Mammary epithelial cell (primary cell): ENCODE results near the gene ATF6.

Source experiments
- EZH2 ChIP-seq: IDR thresholded peaks from 2 replicates; pipeline ENCODE4 v1.6.1; 2012; ENCODE audit warnings: low read length, inconsistent platforms, borderline replicate concordance
- TF ChIP-seq, protein P1 (sequence below), 2 donors: IDR thresholded peaks in 1 of 2; conservative IDR thresholded peaks in 1 of 2; 2 replicates each; pipeline ENCODE4 v1.5.1; 2011 to 2012; ENCODE audit warnings: inconsistent platforms in 2 of 2, low read length in 2 of 2, mild to moderate bottlenecking in 2 of 2, control low read depth in 1 of 2, low read depth in 1 of 2; ENCODE audit not compliant: insufficient read depth in 1 of 2; ENCODE audit errors: extremely low read depth in 1 of 2

DNA sequence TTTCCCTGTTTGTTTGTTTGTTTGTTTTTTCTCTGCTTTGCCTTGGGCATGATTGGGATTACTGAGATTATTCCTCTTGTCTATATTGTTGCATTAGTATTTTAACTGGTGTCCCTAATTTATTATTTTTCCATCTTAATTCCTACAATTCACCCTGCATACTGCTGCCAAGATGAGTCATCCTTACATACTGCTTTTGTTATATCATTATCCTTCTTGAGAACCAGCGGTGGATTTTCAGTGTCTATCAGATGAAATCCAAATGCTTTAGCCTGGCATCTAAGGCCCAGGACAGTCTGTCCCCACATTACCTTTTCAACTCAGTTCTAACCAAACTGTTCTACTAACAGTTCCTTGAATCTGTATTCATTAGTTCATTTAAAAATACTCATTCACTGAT is 155.9 kb downstream of the ATF6 start:
- TF ChIP-seq, protein P1, sequence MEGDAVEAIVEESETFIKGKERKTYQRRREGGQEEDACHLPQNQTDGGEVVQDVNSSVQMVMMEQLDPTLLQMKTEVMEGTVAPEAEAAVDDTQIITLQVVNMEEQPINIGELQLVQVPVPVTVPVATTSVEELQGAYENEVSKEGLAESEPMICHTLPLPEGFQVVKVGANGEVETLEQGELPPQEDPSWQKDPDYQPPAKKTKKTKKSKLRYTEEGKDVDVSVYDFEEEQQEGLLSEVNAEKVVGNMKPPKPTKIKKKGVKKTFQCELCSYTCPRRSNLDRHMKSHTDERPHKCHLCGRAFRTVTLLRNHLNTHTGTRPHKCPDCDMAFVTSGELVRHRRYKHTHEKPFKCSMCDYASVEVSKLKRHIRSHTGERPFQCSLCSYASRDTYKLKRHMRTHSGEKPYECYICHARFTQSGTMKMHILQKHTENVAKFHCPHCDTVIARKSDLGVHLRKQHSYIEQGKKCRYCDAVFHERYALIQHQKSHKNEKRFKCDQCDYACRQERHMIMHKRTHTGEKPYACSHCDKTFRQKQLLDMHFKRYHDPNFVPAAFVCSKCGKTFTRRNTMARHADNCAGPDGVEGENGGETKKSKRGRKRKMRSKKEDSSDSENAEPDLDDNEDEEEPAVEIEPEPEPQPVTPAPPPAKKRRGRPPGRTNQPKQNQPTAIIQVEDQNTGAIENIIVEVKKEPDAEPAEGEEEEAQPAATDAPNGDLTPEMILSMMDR (conservative IDR thresholded peaks at IDR 0.05 in 1 of 2, IDR thresholded peaks at IDR 0.05 in 1 of 2; ENCODE audit: extremely low read depth in 1 of 2, insufficient read depth in 1 of 2, low read depth in 1 of 2, low read length in 2 of 2), result no peak
- TF ChIP-seq EZH2, result no peak
